HG02678 (cell line): ENCODE measurements around the gene FARP2.
"Not testable (repeated sequence)": the region's sequence is repeated elsewhere in the genome, so short reads cannot be mapped to it uniquely, and the experiment has no call there.

Experiments used
- ATAC-seq: cut with Tn5 transposase; IDR thresholded peaks from one replicate; pipeline ENCODE4 v1.9.1; 2021; ENCODE audit warnings: mild to moderate bottlenecking, moderate library complexity; ENCODE audit not compliant: unreplicated experiment

Gene FARP2

GRCh38 chr2:241445426-241445825 lies 89.3 kb downstream of the FARP2 start:
- ATAC-seq, result no peak

GRCh38 chr2:241450092-241450491 lies 94.0 kb downstream of the FARP2 start:
- not testable (repeated sequence) for ATAC-seq

GRCh38 chr2:241451840-241452506 lies 95.9 kb downstream of the FARP2 start:
- ATAC-seq, result no peak

- ATAC-seq, result not testable (repeated sequence)
Measured at GRCh38 chr2:241453919-241454318, 97.8 kb downstream of the FARP2 start.

- ATAC-seq, result no peak
Measured at GRCh38 chr2:241454837-241455485, 98.9 kb downstream of the FARP2 start.

- no peak for ATAC-seq
Measured at GRCh38 chr2:241456546-241456945, 100.5 kb downstream of the FARP2 start.

- ATAC-seq, result no peak
Measured at GRCh38 chr2:241458687-241459086, 102.6 kb downstream of the FARP2 start.

GRCh38 chr2:241459520-241459919 lies 103.4 kb downstream of the FARP2 start:
- ATAC-seq, result no peak

GRCh38 chr2:241460631-241461030 lies 104.5 kb downstream of the FARP2 start:
- no peak for ATAC-seq

- no peak for ATAC-seq
Measured at GRCh38 chr2:241461693-241462677, 105.9 kb downstream of the FARP2 start.

GRCh38 chr2:241463276-241464135 lies 107.4 kb downstream of the FARP2 start:
- ATAC-seq, result no peak

GRCh38 chr2:241465543-241465942 lies 109.5 kb downstream of the FARP2 start:
- ATAC-seq, result no peak

GRCh38 chr2:241466230-241466629 lies 110.1 kb downstream of the FARP2 start:
- no peak for ATAC-seq

- no peak for ATAC-seq
Measured at GRCh38 chr2:241467777-241468475, 111.8 kb downstream of the FARP2 start.

- ATAC-seq, result no peak
Measured at GRCh38 chr2:241468476-241468781, 112.3 kb downstream of the FARP2 start.

GRCh38 chr2:241469746-241470145 lies 113.7 kb downstream of the FARP2 start:
- no peak for ATAC-seq

- ATAC-seq, result no peak
Measured at GRCh38 chr2:241473399-241473798, 117.3 kb downstream of the FARP2 start.

GRCh38 chr2:241475267-241475666 lies 119.2 kb downstream of the FARP2 start:
- ATAC-seq, result no peak

- no peak for ATAC-seq
Measured at GRCh38 chr2:241478166-241478565, 122.1 kb downstream of the FARP2 start.
